Prostate gland (tissue), 2 donors: ENCODE data around the gene DEFB131A.
"Not testable (repeated sequence)": the region's sequence is repeated elsewhere in the genome, so short reads cannot be mapped to it uniquely, and the experiment has no call there.

ENCODE experiments used
- POLR2A ChIP-seq: fragments of 450-650 bp; IDR thresholded peaks from one replicate; pipeline ENCODE4 v1.6.1; 2016; ENCODE audit warnings: antibody characterized with exemption, mild to moderate bottlenecking
- POLR2AphosphoS5 ChIP-seq: sonication (generic); formaldehyde crosslinking; IDR thresholded peaks from one replicate; pipeline ENCODE4 v1.6.1; 2017; ENCODE audit warnings: antibody characterized with exemption
- TF ChIP-seq, protein P1 (sequence below), 4 experiments: fragments of 200-600 bp in 2 of 4; fragments of 450-650 bp in 2 of 4; sonication (generic) in 2 of 4; IDR thresholded peaks; 1 replicate in 3 of 4; 2 replicates in 1 of 4; pipeline ENCODE4 v1.5.1; 2016 to 2019; ENCODE audit warnings: antibody characterized with exemption in 4 of 4, mild to moderate bottlenecking in 2 of 4, moderate library complexity in 2 of 4

DNA sequence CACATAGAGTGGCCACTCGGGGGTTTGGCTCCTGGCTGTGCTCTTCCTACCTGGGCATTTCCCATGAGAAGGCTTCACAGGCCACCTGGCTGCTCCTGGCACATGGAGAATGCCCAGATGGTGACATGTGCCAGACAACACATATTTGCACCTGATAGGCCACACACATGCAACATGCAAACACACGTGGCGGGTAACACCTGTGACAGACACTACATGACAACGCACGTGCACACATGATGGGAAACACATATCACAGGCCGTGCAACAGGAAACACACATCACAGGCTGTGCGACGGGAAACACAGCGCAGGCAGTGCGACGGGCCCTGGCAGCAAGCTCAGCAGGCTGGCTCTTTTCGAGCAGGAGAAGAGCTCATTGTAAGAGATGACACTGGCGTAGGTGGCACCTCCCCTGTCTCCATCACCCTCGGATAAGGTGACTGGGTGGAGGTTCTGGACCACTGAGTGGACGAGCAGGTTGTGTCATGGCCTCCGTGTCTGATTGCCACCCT lies 55.8 kb downstream of the DEFB131A start:
- TF ChIP-seq, protein P1, sequence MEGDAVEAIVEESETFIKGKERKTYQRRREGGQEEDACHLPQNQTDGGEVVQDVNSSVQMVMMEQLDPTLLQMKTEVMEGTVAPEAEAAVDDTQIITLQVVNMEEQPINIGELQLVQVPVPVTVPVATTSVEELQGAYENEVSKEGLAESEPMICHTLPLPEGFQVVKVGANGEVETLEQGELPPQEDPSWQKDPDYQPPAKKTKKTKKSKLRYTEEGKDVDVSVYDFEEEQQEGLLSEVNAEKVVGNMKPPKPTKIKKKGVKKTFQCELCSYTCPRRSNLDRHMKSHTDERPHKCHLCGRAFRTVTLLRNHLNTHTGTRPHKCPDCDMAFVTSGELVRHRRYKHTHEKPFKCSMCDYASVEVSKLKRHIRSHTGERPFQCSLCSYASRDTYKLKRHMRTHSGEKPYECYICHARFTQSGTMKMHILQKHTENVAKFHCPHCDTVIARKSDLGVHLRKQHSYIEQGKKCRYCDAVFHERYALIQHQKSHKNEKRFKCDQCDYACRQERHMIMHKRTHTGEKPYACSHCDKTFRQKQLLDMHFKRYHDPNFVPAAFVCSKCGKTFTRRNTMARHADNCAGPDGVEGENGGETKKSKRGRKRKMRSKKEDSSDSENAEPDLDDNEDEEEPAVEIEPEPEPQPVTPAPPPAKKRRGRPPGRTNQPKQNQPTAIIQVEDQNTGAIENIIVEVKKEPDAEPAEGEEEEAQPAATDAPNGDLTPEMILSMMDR (IDR thresholded peaks at IDR 0.05), result not testable (repeated sequence)
- TF ChIP-seq POLR2AphosphoS5, POLR2A: not testable (repeated sequence)
